Fibroblast of the aortic adventitia (primary cell): ENCODE measurements around the gene LRRTM2. TPM values are rescaled to one million over a fixed set of nuclear protein-coding genes. Genes with fewer than 3 reads are reported as not detected.
A peak's percentile ranks its signal among the peaks of the same experiment; 100 is the strongest.

Source experiments
- DNase-seq: peaks from one replicate; pipeline ENCODE4 v3.0.0-alpha.2; 2010; ENCODE audit warnings: low read depth
- H3K4me3 ChIP-seq: 2 replicates; pipeline ENCODE4 v1.5.1; 2011; ENCODE audit warnings: low read depth, mild to moderate bottlenecking, control low read depth, low read length, moderate library complexity
- CTCF ChIP-seq: IDR thresholded peaks from 2 replicates; pipeline ENCODE4 v1.5.1; 2011; ENCODE audit warnings: mild to moderate bottlenecking, low read length, control low read depth, inconsistent platforms; ENCODE audit not compliant: insufficient read depth
- total RNA-seq: library from RNA; depleted of rRNA; stranded (reverse); fragments of >200 nt; gene quantifications from 2 replicates; pipeline ENCODE4 v1.2.3, GENCODE V29; 2012; ENCODE audit warnings: low replicate concordance

Gene LRRTM2
- total RNA-seq, 1 donor, result 3.6 TPM

GRCh38 chr5:138832218-138832617 is 42.9 kb downstream of the LRRTM2 start:
- TF ChIP-seq CTCF, result no peak
- peak; percentile 15 for DNase-seq

DNA sequence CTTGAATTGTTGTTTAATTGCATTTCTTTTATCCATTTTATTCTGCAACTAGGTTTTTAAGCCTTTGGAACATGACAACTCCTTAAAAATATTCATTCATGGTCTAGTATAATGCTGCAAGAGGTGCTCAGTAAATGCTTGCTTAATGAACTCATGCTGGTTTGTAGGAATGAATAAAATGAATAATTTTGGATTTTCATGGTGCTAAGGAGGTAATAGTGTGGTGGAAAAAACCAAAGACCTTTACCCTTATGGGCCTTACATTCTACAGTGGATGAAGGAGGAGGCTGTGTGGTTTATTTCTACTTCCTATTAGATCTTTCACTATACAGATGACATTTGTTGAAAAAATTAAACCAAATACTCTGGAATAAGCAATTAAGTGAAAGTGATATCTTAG is 43.4 kb downstream of the LRRTM2 start:
- no peak overlapping the region for H3K4me3 ChIP-seq
- TF ChIP-seq CTCF, result no peak
- no peak for DNase-seq

More at GRCh38 chr5:138832218-138832617, 42.9 kb downstream of the LRRTM2 start:
- H3K4me3 ChIP-seq, result no peak overlapping the region

DNA sequence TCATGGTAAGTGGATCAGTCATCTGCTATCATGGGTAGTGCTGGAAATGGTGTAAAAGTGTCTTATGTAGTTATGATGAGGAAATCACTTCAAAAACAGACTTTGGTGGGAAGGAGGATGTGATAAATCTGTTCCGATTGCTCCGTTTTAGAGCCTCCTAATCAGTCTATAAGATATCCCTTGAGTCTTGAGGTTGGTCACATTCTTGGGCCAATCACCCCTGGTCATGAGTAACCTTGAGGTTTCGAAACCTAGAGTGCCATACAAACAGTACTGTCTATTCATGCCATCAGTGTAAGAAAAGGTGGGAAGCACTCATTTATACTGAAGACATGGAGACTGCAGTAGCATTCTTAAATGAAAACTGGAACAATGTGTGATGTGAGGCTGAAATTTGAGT is 45.8 kb downstream of the LRRTM2 start:
- no peak overlapping the region for H3K4me3 ChIP-seq
- no peak for TF ChIP-seq CTCF
- peak; percentile 26 for DNase-seq

DNA sequence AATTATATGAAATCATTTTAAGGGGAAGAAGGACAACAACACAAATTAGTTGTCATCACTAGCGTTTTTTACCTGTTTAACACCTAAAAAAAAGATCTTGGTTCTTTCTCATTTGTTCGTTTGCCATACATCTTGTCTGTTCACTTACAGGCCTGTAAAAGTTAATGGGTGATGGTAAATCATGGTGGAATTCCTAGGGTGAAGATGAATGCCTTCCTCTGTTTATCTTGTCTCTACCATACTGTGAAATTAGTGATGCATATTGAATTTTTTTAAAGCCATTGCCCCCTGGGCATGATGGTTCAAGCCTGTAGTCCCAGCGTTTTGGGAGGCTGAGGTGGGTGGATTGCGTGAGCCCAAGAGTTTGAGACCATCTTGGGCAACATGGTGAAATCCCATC is 46.6 kb downstream of the LRRTM2 start:
- no peak for TF ChIP-seq CTCF
- DNase-seq, result no peak

DNA sequence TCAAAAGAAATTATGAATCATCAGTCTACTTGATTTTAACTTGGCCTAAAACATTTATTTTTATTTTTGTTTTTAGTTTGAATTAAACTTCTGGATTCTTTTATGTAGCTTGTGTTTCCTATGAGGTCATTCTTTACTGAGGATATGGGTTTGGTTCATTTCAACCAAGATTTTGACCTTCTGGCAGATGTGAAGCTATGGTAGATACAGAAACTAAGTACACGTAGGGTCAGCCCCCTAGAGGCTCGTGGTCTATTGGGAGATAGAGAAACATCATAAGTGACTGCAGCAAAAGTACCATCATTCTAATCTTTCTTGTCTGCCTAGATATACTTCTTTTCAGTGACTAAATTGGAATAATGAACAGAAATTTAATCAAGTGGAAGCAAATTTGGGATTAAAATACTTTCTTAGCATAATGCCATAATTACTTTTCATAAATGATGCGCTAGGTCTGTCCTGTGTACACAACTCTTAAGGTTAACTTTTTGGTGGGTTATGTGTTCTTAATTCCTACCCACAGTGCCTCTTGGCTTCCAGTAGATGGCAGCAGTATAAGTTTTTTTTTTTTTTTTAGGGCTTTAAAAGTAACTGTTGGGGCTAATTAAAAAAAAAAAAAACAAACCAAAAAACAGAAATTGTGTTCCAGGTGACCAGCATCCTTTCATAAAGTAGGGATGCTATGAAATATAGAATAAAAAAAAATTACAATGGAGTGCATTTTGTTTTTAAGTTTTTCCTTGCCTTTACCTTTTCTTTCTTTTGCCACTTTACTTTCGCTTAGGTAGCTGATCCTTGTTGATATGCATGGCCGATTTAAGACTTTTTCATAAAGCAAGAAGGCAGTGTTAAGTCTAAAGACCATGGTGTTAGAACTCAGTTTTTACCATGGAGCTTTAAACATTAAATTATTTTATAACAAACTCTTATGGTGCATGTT is 49.9 kb downstream of the LRRTM2 start:
- no peak overlapping the region for H3K4me3 ChIP-seq
- peak; percentile 69 for TF ChIP-seq CTCF
- DNase-seq, result peak; percentile 51

More for the DNA sequence above, 46.6 kb downstream of the LRRTM2 start:
- no peak overlapping the region for H3K4me3 ChIP-seq

- DNase-seq, result peak; percentile 58
Observed at GRCh38 chr5:138824516-138824915, 50.6 kb downstream of the LRRTM2 start.

More at GRCh38 chr5:138824516-138824915, 50.6 kb downstream of the LRRTM2 start:
- no peak overlapping the region for H3K4me3 ChIP-seq
- no peak for TF ChIP-seq CTCF
